HepG2 (cell line): Measurements from ENCODE around the gene RAD51D. TPM values are rescaled to one million over a fixed set of nuclear protein-coding genes. Genes with fewer than 3 reads are reported as not detected.

Experiments
- ADNP ChIP-seq: sonication (generic); formaldehyde crosslinking; IDR thresholded peaks from 2 replicates; pipeline ENCODE4 v1.4.0; 2020; ENCODE audit warnings: missing genetic modification reagents
- CCAR2 ChIP-seq: fragments of 200-400 bp; formaldehyde crosslinking; optimal IDR thresholded peaks from 2 replicates; pipeline ENCODE3; 2018; ENCODE audit warnings: low read depth, mild to moderate bottlenecking, low read length, moderate library complexity
- CEBPG ChIP-seq: IDR thresholded peaks from 2 replicates; pipeline ENCODE4 v1.6.1; 2016
- DR1 ChIP-seq: sonication (generic); formaldehyde crosslinking; IDR thresholded peaks from 2 replicates; pipeline ENCODE4 v1.8.0; 2021; ENCODE audit warnings: mild to moderate bottlenecking, missing genetic modification reagents, inconsistent platforms
- ESRRA ChIP-seq: sonication (generic); formaldehyde crosslinking; IDR thresholded peaks from 2 replicates; pipeline ENCODE4 v1.5.1; 2020; ENCODE audit warnings: mild to moderate bottlenecking, low read depth, missing genetic modification reagents
- FOXM1 ChIP-seq: sonication (generic); formaldehyde crosslinking; IDR thresholded peaks from 2 replicates; pipeline ENCODE4 v1.5.0; 2020; ENCODE audit warnings: missing genetic modification reagents
- HDAC1 ChIP-seq: sonication (generic); formaldehyde crosslinking; IDR thresholded peaks from 2 replicates; pipeline ENCODE4 v1.5.1; 2020; ENCODE audit warnings: mild to moderate bottlenecking, missing genetic modification reagents
- JUND ChIP-seq: sonication (generic); formaldehyde crosslinking; IDR thresholded peaks from 2 replicates; pipeline ENCODE4 v1.8.0; 2022; ENCODE audit warnings: mild to moderate bottlenecking, missing genetic modification reagents
- MIXL1 ChIP-seq: IDR thresholded peaks from 2 replicates; pipeline ENCODE4 v1.6.1; 2016
- NFE2L1 ChIP-seq: sonication (generic); formaldehyde crosslinking; IDR thresholded peaks from 2 replicates; pipeline ENCODE4 v1.4.0; 2020; ENCODE audit warnings: missing genetic modification reagents, mild to moderate bottlenecking, borderline replicate concordance
- SP1 ChIP-seq, 2 experiments: fragments of 450-650 bp in 1 of 2; sonication (generic) in 1 of 2; formaldehyde crosslinking in 1 of 2; IDR thresholded peaks; 2 replicates each; pipeline versions ENCODE4 v1.4.0 to v1.6.1; 2016 to 2020; ENCODE audit warnings: missing genetic modification reagents in 1 of 2
- YEATS2 ChIP-seq: sonication (generic); formaldehyde crosslinking; IDR thresholded peaks from 2 replicates; pipeline ENCODE4 v1.4.0; 2020; ENCODE audit warnings: missing genetic modification reagents, borderline replicate concordance
- ZNF292 ChIP-seq: sonication (generic); formaldehyde crosslinking; IDR thresholded peaks from 2 replicates; pipeline ENCODE4 v1.8.1; 2022; ENCODE audit warnings: mild to moderate bottlenecking, low read depth, missing genetic modification reagents, borderline replicate concordance
- ZNF367 ChIP-seq: sonication (generic); formaldehyde crosslinking; IDR thresholded peaks from 2 replicates; pipeline ENCODE4 v1.4.0; 2020; ENCODE audit warnings: missing genetic modification reagents, borderline replicate concordance
- ZNF792 ChIP-seq: IDR thresholded peaks from 2 replicates; pipeline ENCODE4 v1.6.1; 2016
- ZSCAN12 ChIP-seq: sonication (generic); formaldehyde crosslinking; IDR thresholded peaks from 2 replicates; pipeline ENCODE4 v1.9.0; 2021; ENCODE audit warnings: mild to moderate bottlenecking, missing genetic modification reagents
- polyA plus RNA-seq, 8 experiments: library from polyadenylated mRNA; depleted of rRNA in 3 of 8; stranded (reverse) in 7 of 8; unstranded in 1 of 8; fragments of >200 nt; fragmentation: Illumina TruSeq in 4 of 8; extraction: Trizol in 4 of 8; gene quantifications; 2 replicates each; pipeline versions ENCODE4 v1.2.1 to v1.2.3, GENCODE V29; 2011 to 2016; ENCODE audit warnings: low read depth in 4 of 8, missing spikeins in 1 of 8, mixed read lengths in 1 of 8; ENCODE audit not compliant: insufficient read depth in 1 of 8
- total RNA-seq, 5 experiments: library from RNA; depleted of rRNA; stranded (reverse); fragments of >200 nt; fragmentation: Illumina TruSeq; extraction: Trizol; gene quantifications; 2 replicates each; pipeline ENCODE4 v1.2.3, GENCODE V29; 2016; ENCODE audit warnings: low read depth in 1 of 5
- TF ChIP-seq, protein P1 (sequence below): sonication (generic); formaldehyde crosslinking; IDR thresholded peaks from 2 replicates; pipeline ENCODE4 v1.4.0; 2020; ENCODE audit warnings: mild to moderate bottlenecking, missing genetic modification reagents
- TF ChIP-seq, protein P2 (sequence below): IDR thresholded peaks from 2 replicates; pipeline ENCODE4 v1.4.0; 2020; ENCODE audit warnings: mild to moderate bottlenecking, missing genetic modification reagents

Gene RAD51D
- total and polyA plus RNA-seq, 2 of the 13 experiments (the other 11 are each of a cell fraction or from before 2014, with no cell fraction given): 6.7 to 13.1 TPM

DNA sequence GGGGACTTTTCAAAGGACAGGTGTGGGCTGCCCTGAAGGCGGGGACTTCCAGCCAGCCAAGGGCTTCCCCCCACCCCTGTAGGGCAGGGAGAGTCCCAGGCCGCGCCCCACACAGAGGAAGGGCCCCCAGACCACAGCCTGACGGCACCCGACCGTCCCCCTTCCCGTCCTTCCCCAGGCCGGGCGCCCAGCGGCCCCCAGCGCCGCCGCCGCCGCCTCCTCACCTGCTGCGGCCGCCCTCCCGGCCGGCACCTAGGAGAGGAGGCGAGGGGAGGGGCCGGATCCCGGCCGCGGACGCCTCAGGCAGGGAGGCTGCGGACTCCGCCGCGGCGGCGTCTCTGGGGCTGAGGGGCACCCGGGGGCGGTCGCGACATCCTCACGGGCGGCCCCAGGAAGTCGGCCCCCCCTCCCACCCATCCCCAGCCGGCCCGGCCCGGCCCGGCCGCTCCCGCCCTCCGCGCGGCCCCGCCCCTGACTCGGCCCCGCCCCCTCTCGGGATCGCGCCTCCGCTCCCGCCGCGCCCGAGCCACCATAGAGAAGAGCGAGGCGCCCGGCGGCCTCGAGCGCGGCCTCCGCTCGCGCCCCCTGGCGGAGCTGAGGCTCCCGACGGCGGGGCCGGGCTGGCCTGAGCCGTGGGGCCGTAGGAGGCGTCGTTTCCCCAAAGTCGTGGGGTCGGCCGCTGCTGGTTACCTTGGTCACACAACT, 30.6 kb downstream of the RAD51D start (continued):
- no peak for TF ChIP-seq JUND (CRISPR knock-in tag)
- no peak for TF ChIP-seq SP1 (IDR thresholded peaks at IDR 0.05)
- peak; percentile 64 for TF ChIP-seq SP1 (CRISPR knock-in tag; IDR thresholded peaks at IDR 0.05)
- TF ChIP-seq, protein P1, sequence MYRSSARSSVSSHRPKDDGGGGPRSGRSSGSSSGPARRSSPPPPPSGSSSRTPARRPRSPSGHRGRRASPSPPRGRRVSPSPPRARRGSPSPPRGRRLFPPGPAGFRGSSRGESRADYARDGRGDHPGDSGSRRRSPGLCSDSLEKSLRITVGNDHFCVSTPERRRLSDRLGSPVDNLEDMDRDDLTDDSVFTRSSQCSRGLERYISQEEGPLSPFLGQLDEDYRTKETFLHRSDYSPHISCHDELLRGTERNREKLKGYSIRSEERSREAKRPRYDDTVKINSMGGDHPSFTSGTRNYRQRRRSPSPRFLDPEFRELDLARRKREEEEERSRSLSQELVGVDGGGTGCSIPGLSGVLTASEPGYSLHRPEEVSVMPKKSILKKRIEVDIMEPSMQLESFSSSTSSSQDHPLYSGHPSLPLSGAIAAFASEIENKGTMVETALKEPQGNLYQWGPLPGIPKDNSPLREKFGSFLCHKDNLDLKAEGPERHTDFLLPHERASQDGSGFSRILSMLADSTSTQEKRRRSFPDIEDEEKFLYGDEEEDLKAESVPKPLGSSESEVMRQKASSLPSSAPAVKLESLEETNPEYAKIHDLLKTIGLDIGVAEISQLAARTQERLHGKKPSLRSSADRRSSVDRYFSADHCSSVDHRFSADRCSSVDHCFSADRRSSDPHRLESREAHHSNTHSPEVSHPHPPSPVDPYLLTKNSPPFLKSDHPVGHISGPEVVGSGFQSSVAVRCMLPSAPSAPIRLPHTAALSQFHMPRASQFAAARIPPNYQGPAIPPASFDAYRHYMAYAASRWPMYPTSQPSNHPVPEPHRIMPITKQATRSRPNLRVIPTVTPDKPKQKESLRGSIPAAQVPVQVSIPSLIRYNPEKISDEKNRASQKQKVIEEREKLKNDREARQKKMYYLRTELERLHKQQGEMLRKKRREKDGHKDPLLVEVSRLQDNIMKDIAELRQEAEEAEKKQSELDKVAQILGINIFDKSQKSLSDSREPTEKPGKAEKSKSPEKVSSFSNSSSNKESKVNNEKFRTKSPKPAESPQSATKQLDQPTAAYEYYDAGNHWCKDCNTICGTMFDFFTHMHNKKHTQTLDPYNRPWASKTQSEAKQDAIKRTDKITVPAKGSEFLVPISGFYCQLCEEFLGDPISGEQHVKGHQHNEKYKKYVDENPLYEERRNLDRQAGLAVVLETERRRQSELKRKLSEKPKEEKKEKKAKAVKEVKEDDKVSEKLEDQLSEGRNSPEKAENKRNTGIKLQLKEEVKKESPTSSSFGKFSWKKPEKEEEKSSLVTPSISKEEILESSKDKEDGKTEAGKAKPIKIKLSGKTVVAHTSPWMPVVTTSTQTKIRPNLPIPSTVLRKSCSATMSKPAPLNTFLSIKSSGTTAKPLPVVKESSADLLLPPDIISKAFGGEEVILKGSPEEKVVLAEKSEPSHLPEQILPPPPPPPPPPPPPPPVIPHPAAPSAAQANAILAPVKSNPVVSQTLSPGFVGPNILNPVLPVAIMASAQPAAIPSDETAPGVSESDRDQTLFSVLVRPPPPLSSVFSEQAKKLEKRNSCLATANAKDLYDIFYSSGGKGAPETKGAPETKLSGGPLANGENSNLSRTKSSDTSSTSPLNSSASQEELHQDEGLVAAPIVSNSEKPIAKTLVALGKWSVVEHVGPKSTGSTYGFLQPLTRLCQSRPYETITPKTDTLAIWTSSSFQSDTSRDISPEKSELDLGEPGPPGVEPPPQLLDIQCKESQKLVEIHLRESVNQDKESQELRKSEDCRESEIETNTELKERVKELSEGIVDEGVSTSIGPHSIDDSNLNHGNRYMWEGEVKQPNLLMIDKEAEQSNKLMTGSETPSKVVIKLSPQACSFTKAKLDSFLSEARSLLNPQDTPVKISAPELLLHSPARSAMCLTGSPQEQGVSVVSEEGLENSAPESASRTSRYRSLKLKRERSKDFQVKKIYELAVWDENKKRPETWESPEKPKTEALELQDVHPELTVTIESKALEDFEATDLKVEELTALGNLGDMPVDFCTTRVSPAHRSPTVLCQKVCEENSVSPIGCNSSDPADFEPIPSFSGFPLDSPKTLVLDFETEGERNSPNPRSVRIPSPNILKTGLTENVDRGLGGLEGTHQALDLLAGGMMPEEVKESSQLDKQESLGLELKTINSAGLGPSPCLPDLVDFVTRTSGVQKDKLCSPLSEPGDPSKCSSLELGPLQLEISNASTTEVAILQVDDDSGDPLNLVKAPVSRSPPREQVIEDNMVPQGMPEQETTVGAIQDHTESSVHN (CRISPR knock-in tag): no peak
- TF ChIP-seq ZNF367 (CRISPR knock-in tag): no peak; the same call in 1 of the 2 replicates
- TF ChIP-seq ESRRA (CRISPR knock-in tag): no peak
- no peak for TF ChIP-seq ZNF792 (CRISPR knock-in tag)
- no peak for TF ChIP-seq FOXM1
- TF ChIP-seq DR1: no peak; the same call in 1 of the 2 replicates
- no peak for TF ChIP-seq ZSCAN12 (CRISPR knock-in tag)
- TF ChIP-seq CCAR2: no peak
- no peak for TF ChIP-seq NFE2L1
- TF ChIP-seq ZNF292 (CRISPR knock-in tag): no peak
- TF ChIP-seq, protein P2, sequence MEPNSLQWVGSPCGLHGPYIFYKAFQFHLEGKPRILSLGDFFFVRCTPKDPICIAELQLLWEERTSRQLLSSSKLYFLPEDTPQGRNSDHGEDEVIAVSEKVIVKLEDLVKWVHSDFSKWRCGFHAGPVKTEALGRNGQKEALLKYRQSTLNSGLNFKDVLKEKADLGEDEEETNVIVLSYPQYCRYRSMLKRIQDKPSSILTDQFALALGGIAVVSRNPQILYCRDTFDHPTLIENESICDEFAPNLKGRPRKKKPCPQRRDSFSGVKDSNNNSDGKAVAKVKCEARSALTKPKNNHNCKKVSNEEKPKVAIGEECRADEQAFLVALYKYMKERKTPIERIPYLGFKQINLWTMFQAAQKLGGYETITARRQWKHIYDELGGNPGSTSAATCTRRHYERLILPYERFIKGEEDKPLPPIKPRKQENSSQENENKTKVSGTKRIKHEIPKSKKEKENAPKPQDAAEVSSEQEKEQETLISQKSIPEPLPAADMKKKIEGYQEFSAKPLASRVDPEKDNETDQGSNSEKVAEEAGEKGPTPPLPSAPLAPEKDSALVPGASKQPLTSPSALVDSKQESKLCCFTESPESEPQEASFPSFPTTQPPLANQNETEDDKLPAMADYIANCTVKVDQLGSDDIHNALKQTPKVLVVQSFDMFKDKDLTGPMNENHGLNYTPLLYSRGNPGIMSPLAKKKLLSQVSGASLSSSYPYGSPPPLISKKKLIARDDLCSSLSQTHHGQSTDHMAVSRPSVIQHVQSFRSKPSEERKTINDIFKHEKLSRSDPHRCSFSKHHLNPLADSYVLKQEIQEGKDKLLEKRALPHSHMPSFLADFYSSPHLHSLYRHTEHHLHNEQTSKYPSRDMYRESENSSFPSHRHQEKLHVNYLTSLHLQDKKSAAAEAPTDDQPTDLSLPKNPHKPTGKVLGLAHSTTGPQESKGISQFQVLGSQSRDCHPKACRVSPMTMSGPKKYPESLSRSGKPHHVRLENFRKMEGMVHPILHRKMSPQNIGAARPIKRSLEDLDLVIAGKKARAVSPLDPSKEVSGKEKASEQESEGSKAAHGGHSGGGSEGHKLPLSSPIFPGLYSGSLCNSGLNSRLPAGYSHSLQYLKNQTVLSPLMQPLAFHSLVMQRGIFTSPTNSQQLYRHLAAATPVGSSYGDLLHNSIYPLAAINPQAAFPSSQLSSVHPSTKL (CRISPR knock-in tag): peak; percentile 5
- no peak for TF ChIP-seq CEBPG (CRISPR knock-in tag)
- TF ChIP-seq HDAC1: no peak
- TF ChIP-seq YEATS2: no peak
- no peak for TF ChIP-seq MIXL1 (CRISPR knock-in tag)
- no peak for TF ChIP-seq ADNP (CRISPR knock-in tag)
